ENCODE results near the gene KRT5. TPM values are rescaled to one million over a fixed set of nuclear protein-coding genes. Genes with fewer than 3 reads are reported as not detected.

KRT5 gene
- total and polyA plus RNA-seq, 8 donors: 0.30 to 9.8 (median 0.37) TPM; not detected in 1

GRCh38 chr12:52524898-52525591 lies 4.9 kb upstream of the KRT5 start:
- H3K4me1 ChIP-seq: no peaks in the 10 kb centered on the region
- DNase-seq: no peak
- intact Hi-C loops (cut with DNase I): no loop called here
- H3K4me3 ChIP-seq: no peak overlapping the region
- no peak overlapping the region for H3K27ac ChIP-seq
- TF ChIP-seq CTCF (IDR thresholded peaks at IDR 0.05): no peak
- H3K27me3 ChIP-seq: peaks cover 0 to 52% of the 10 kb centered on the region in 2 donors
- no peak for ATAC-seq
- H3K9me3 ChIP-seq: no peaks in the 10 kb centered on the region
- H3K36me3 ChIP-seq: no peaks in the 10 kb centered on the region

GRCh38 chr12:52524241-52524897 lies 4.2 kb upstream of the KRT5 start:
- H3K27ac ChIP-seq: no peak overlapping the region
- no peaks in the 10 kb centered on the region for H3K9me3 ChIP-seq
- H3K27me3 ChIP-seq: peaks cover 0 to 57% of the 10 kb centered on the region in 2 donors
- TF ChIP-seq CTCF (IDR thresholded peaks at IDR 0.05): no peak
- DNase-seq (no peak), ATAC-seq (no peak)
- intact Hi-C loops (cut with DNase I): no loop called here
- no peaks in the 10 kb centered on the region for H3K4me1 ChIP-seq
- no peaks in the 10 kb centered on the region for H3K36me3 ChIP-seq
- no peak overlapping the region for H3K4me3 ChIP-seq

GRCh38 chr12:52523824-52524223 lies 3.6 kb upstream of the KRT5 start:
- ATAC-seq (no peak), DNase-seq (no peak)
- Histone ChIP-seq H3K9me3 (no peaks in the 10 kb centered on the region), H3K27me3 (peaks cover 0 to 57% of the 10 kb centered on the region in 2 donors), H3K4me1 (no peaks in the 10 kb centered on the region), H3K4me3 (no peak overlapping the region), H3K36me3 (no peaks in the 10 kb centered on the region), H3K27ac (no peak overlapping the region)
- intact Hi-C loops (cut with DNase I): no loop called here
- TF ChIP-seq CTCF (IDR thresholded peaks at IDR 0.05): no peak

GRCh38 chr12:52522346-52523011 lies 2.3 kb upstream of the KRT5 start:
- Histone ChIP-seq H3K27ac (no peak overlapping the region), H3K4me1 (no peaks in the 10 kb centered on the region), H3K27me3 (peaks cover 0 to 57% of the 10 kb centered on the region in 2 donors), H3K9me3 (no peaks in the 10 kb centered on the region), H3K4me3 (no peak overlapping the region), H3K36me3 (no peaks in the 10 kb centered on the region)
- intact Hi-C loops (cut with DNase I): no loop called here
- DNase-seq: no peak
- ATAC-seq: no peak
- TF ChIP-seq CTCF (IDR thresholded peaks at IDR 0.05): no peak
